Effector memory CD4-positive, alpha-beta T cell (primary cell): ENCODE measurements around the gene RAD51B.

ENCODE experiments used
- DNase-seq, 3 donors: peaks; one replicate each; pipeline ENCODE4 v3.0.0-alpha.2; 2020
- H3K27ac ChIP-seq: 2 replicates; pipeline ENCODE4 v1.7.0; 2013; ENCODE audit warnings: mild to moderate bottlenecking, low read length, moderate library complexity; ENCODE audit not compliant: insufficient read depth, poor library complexity, severe bottlenecking
- H3K27me3 ChIP-seq: replicated peaks from 2 replicates; pipeline ENCODE4 v1.7.0; 2013; ENCODE audit warnings: mild to moderate bottlenecking, low read length; ENCODE audit not compliant: insufficient read depth, control insufficient read depth, poor library complexity, severe bottlenecking
- H3K36me3 ChIP-seq: 2 replicates; pipeline ENCODE4 v1.7.0; 2013; ENCODE audit warnings: mild to moderate bottlenecking, low read length, moderate library complexity; ENCODE audit not compliant: control insufficient read depth, insufficient read depth
- H3K4me1 ChIP-seq: 2 replicates; pipeline ENCODE4 v1.7.0; 2013; ENCODE audit warnings: low read length, mild to moderate bottlenecking; ENCODE audit not compliant: control insufficient read depth, insufficient read depth, poor library complexity, severe bottlenecking
- H3K4me3 ChIP-seq: 2 replicates; pipeline ENCODE4 v1.7.0; 2013; ENCODE audit warnings: low read length, low read depth, mild to moderate bottlenecking; ENCODE audit not compliant: insufficient read depth, poor library complexity, severe bottlenecking
- H3K9me3 ChIP-seq: 2 replicates; pipeline ENCODE4 v1.7.0; 2013; ENCODE audit warnings: mild to moderate bottlenecking, low read length, moderate library complexity; ENCODE audit not compliant: control insufficient read depth
- total RNA-seq, 3 donors: gene quantifications; one replicate each; lab custom pipeline; 2026; lab: John Stamatoyannopoulos, UW

The RAD51B gene
- 11.4 to 13.4 (median 13.3) reads per million in 3 donors for total RNA-seq

DNA sequence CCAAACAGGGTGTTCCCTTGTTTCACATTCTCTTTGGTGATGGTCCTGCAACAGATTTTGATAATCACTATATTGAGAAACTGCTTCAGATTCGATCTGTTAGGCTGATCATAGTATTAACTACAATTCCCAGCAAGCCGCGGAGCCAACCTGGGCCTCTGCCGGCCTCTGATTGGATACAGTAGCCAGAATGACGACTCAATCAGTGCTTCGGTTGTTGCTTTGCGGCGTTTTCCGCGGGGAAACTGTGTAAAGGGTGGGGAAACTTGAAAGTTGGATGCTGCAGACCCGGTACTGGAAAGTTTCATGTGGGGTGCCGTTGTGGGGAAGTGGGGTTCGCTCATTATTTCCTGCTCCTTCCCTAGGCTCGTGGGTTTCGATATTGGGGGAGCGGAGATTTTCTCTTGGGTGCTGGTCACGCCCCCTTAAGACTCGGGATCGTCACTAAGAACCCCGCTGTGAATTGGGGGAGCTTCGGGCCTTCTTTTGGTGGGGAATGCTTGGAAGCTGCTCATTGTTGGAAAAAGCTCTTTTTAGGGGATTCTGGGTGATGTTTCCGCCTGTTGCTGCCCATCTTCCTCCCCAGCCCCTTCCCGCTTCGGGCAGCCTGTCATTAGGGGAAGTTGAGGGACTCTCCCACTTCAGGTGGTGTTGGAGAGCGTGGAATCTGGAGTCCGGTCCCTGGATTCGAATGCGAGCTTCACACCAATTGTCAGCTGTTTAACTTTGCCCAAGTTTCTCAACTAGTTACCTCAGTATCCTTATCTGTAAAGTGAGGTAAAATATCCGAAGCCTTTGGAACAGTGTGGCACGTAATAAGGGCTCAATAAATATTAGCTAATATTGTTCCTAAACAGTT is at the start of gene RAD51B:
TSS of gene RAD51B (plus strand) at position 217 of the 859 bp plus-strand sequence.
- H3K27me3 ChIP-seq, result no peaks in the 10 kb centered on the region
- H3K36me3 ChIP-seq, result no peaks in the 10 kb centered on the region
- DNase-seq, result peak; percentile 73 to 85 (median 79)
- no peaks in the 10 kb centered on the region for H3K9me3 ChIP-seq
- peak within 1 kb of the TSS; percentile 80 for H3K27ac ChIP-seq
- peak within 1 kb of the TSS; percentile 96 for H3K4me3 ChIP-seq
- H3K4me1 ChIP-seq, result peaks cover 10% of the 10 kb centered on the region

DNA sequence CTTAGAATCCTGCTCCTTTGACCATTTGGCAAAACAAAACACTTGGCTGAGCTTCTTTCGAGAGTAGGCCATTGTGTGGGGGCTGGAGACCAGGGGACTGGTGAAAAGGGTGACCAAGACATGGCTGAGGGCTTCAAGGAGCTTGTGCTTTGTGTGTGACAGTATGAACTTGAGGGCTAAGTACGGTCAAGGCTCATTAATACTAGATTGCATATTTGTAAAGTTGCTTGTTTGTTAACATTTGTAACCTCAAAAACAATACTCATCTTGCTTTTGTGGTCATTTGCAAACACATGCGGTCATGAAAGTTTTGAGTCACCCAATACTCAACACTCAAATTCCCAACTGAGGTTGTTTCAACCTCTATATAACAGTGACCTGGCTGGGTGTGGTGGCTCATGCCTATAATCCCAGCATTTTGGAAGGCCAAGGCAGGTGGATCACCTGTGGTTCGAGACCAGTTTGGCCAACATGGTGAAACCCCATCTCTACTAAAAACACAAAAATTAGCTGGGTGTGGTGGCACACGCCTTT is 45.7 kb upstream of the RAD51B start:
- Histone ChIP-seq H3K9me3 (no peaks in the 10 kb centered on the region), H3K36me3 (peaks cover 77% of the 10 kb centered on the region), H3K27ac (no peak overlapping the region), H3K4me3 (no peak overlapping the region), H3K4me1 (no peaks in the 10 kb centered on the region), H3K27me3 (no peaks in the 10 kb centered on the region)
- no peak for DNase-seq

DNA sequence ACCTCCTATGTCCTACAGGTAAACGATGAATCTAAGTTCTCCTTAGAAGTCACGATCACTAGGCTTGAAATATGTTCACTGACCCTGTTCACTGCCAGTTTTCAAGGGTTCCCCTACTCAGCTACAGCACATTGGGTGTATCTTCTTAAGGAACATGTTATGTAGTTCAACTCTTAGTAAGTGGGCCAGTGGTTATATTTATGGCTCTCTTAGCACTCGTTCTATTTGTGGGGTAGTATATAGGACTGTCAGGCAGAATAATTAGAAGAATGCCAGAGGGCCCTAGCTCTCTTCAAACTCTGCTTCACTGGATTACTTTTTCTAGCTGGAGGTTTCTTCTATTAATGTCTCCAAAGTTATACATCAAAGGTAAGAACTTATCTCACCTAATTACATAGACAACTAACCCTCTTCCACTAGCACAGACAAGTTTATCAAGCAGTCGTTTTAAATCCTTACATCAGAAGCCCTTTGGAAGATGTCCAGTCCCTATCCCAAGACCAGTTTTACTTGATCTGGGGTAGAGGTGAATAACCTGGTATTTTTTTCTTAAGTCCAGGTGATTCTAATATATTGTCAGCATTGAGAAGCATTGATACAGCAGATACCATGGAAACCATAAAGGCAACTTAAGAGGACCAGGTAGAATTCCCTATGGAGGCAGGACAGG is 42.8 kb upstream of the RAD51B start:
- no peak for DNase-seq
- Histone ChIP-seq H3K9me3 (no peaks in the 10 kb centered on the region), H3K27ac (no peak overlapping the region), H3K27me3 (no peaks in the 10 kb centered on the region), H3K4me3 (no peak overlapping the region), H3K4me1 (no peaks in the 10 kb centered on the region), H3K36me3 (peaks cover 78% of the 10 kb centered on the region)

DNA sequence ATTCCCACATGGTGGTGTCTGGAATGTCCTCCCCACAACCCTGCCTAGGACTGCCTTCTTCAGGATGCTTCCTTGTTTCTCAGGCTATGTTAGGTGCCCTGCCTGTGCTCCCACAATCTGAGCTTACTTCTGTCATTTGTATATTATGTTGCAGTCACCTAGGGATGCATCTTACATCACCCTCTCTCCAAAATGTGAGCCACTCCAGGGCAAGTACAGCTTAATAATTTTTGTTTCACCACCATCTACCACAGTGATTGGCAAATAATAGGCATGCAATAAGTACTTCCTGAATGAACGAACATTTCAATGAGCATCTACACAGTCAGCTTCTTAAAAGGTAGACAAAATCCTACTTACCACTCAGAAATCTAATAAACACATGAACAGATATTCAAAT is 40.8 kb upstream of the RAD51B start:
- peaks cover 85% of the 10 kb centered on the region for H3K36me3 ChIP-seq
- H3K27me3 ChIP-seq, result no peaks in the 10 kb centered on the region
- no peaks in the 10 kb centered on the region for H3K9me3 ChIP-seq
- no peaks in the 10 kb centered on the region for H3K4me1 ChIP-seq
- no peak for DNase-seq
- no peak overlapping the region for H3K27ac ChIP-seq
- no peak overlapping the region for H3K4me3 ChIP-seq

DNA sequence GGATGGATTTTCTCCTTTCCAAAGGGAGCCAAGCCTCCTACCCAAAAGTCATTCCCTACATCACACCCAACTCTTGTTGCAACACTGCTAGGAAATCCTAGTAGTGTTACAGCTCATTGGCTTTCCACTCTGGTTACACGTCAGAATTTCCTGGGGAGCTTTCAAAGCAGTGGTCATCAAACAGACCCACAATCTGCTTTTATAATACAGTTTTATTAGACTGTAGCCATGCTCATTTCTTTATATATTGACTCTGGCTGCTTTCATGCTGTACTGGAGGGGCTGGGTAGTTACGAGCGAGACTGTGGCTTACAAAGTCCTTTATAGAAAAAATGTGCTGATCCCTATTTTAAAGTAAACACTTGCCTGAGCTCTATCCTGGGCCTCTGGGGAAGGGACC is 37.5 kb upstream of the RAD51B start:
- DNase-seq, result no peak
- Histone ChIP-seq H3K9me3 (no peaks in the 10 kb centered on the region), H3K4me3 (no peak overlapping the region), H3K27ac (no peak overlapping the region), H3K36me3 (peaks cover 82% of the 10 kb centered on the region), H3K27me3 (no peaks in the 10 kb centered on the region), H3K4me1 (no peaks in the 10 kb centered on the region)

DNA sequence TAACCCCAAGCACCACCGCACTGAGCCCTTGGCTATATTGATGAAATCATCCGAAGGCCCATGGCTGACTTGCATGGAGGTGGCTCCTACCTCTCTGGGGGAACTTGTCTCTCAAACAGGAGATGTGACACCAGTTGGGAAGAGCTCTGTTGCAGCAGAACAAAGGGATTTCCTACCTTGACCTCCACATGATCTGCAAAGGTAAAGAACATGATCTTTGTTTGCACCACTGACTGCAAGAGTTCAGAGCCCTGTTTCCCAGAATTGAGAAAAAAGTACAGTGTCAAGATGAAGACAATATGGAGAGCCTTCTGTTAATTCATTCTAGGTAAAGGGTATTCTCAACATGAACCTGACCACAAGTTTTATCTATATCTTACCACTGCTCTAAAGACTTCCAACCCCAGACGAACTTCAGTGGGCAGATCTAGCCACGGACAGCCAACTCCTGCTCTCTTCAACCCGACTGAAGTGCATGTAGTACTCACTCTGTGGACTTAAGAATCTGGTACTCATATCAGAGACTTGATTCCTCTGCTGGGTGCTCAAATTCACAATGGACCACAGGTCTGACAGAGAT is 35.2 kb upstream of the RAD51B start:
- no peak overlapping the region for H3K4me3 ChIP-seq
- DNase-seq, result no peak
- no peak overlapping the region for H3K27ac ChIP-seq
- no peaks in the 10 kb centered on the region for H3K27me3 ChIP-seq
- no peaks in the 10 kb centered on the region for H3K9me3 ChIP-seq
- H3K36me3 ChIP-seq, result peaks cover 88% of the 10 kb centered on the region
- H3K4me1 ChIP-seq, result no peaks in the 10 kb centered on the region

DNA sequence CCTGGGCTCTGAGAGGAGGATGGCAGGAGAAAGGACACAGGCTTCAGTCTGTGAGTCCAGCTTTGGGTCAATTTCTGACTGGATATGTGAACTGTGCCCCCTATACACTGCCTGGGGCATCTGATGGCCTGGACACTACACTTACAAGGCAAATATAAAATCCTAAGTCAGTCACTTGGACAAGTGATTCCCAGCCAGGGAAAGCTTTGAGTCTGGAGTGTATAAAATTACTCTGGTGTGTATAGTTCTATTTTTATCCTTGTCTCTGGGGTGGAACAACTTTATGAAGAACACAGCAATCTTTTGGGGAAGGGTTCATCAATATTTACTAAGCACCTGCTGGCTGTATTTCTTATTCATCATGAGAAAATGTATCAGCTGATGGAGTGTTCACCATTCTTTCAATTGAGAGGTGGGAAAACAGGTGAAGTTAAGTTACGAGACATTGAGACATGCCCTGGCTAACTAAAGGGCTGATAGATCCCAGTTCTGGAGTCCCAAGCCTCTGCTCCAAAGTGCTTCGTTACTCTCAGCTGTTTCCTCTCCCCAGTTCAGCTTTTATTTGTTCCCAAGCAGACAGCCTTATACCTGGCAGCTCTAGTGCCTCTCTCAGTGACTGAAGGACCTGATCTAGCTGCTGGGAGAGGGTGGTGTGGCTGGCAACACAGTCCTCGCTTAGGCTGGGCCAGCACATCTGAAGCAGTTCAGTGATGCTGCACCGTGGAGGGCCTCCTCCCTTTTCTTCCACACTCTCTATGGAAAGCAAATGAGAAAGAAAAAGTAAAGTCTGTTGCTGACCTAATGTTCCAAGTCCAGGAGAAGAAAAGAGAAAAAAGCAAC is 34.1 kb upstream of the RAD51B start:
- H3K27me3 ChIP-seq, result no peaks in the 10 kb centered on the region
- no peak overlapping the region for H3K27ac ChIP-seq
- no peaks in the 10 kb centered on the region for H3K9me3 ChIP-seq
- no peak overlapping the region for H3K4me3 ChIP-seq
- no peaks in the 10 kb centered on the region for H3K4me1 ChIP-seq
- H3K36me3 ChIP-seq, result peaks cover 89% of the 10 kb centered on the region
- DNase-seq, result no peak

DNA sequence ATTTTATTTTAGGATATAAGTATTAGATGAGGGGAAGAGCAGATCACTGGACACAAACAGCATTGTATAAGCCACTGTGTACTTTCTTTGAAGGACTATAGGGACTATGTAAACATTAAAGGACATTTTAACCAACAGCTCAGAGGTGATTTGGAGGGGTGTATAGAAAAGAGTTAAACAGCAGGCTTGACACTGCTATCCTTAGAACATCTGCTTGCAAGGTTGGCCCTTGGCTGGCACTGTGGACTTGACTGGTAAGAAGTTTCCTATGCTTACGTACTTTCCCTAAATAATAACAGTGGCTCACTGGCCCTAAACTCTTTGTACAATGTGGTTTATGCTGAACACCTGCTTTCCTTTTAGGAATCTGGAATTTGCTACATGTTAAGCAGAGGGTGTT is 31.9 kb upstream of the RAD51B start:
- no peak for DNase-seq
- Histone ChIP-seq H3K4me1 (no peaks in the 10 kb centered on the region), H3K4me3 (no peak overlapping the region), H3K27me3 (no peaks in the 10 kb centered on the region), H3K9me3 (no peaks in the 10 kb centered on the region), H3K36me3 (peaks cover 71% of the 10 kb centered on the region), H3K27ac (no peak overlapping the region)

DNA sequence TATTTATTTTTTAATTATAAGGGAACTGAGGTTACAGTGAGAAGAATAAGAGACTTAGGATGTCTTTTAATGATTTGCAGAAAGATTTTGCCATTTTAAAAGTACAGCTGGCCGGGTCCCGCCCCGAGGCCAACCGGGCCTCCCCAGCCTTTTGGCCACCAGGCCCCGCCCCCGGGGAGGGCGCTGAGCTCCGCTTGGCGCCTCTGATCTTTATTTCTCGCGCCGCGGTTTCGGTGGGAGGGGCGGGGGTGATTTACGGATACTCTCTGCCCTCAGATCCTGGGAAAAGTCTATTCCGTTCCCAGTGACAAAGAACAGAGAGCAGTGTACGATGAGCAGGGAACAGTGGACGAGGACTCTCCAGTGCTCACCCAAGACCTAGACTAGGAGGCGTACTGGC is 20.8 kb upstream of the RAD51B start:
- Histone ChIP-seq H3K27ac (no peak overlapping the region), H3K4me1 (no peaks in the 10 kb centered on the region), H3K27me3 (no peaks in the 10 kb centered on the region), H3K9me3 (no peaks in the 10 kb centered on the region), H3K4me3 (no peak overlapping the region), H3K36me3 (peaks cover 60% of the 10 kb centered on the region)
- DNase-seq, result no peak
